ENCODE results near the gene EDN3.

DNA sequence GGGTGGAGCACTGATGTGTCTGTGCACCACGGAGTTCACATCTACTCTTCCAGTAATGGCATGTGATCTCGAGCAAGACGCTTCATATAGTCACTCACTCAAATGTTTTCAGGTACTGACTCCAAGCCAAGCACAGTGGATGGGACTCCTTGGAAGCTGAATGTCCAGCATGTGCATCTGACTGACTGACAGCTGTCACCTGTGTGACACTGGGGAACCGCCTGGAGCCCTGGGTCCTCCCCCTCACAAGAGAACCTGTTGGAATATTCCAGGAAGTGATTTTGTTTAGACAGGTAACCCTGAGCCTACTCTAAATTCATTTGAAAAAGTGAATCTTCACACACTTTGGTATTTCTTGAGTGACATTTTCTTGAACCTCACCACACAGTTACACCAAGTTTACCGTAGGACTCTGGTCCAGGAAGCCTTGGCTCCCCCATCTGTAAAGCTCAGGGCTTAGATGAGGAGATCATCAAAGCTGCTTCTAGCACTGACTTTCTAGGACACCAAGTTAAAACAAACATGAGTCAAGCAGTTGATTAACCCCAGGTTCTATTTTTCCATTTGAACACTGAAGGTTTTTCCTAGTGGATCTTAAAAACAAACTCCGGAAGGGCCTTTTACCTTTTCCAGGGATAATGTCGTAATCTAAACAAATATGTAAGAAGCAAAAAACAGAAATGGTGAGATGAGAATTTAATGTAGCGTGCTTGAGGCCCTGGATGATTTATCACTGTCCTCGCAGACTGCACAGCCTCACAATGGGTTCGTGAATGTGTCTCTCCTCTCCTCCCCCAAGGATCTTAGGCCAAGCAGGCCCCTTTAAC is 50.1 kb downstream of the EDN3 start:
- TF ChIP-seq, protein P1, sequence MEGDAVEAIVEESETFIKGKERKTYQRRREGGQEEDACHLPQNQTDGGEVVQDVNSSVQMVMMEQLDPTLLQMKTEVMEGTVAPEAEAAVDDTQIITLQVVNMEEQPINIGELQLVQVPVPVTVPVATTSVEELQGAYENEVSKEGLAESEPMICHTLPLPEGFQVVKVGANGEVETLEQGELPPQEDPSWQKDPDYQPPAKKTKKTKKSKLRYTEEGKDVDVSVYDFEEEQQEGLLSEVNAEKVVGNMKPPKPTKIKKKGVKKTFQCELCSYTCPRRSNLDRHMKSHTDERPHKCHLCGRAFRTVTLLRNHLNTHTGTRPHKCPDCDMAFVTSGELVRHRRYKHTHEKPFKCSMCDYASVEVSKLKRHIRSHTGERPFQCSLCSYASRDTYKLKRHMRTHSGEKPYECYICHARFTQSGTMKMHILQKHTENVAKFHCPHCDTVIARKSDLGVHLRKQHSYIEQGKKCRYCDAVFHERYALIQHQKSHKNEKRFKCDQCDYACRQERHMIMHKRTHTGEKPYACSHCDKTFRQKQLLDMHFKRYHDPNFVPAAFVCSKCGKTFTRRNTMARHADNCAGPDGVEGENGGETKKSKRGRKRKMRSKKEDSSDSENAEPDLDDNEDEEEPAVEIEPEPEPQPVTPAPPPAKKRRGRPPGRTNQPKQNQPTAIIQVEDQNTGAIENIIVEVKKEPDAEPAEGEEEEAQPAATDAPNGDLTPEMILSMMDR (IDR thresholded peaks at IDR 0.05; ENCODE audit: insufficient read depth, low read length, poor library complexity, severe bottlenecking), result no peak
- TF ChIP-seq EZH2phosphoT487 (conservative IDR thresholded peaks at IDR 0.05; ENCODE audit: low read length), result no peak
